Stimulated activated CD8-positive, alpha-beta memory T cell treated with anti-CD3 and anti-CD28 coated beads, Interleukin-15, amount 100 ng/mL, for 1 hour (primary cell): Measurements from ENCODE around the gene ANTXRL.
"Not testable (repeated sequence)": the region's sequence is repeated elsewhere in the genome, so short reads cannot be mapped to it uniquely, and the experiment has no call there.

Source experiments
- DNase-seq: peaks from one replicate; pipeline ENCODE4 v3.0.0-alpha.2; 2020; ENCODE audit warnings: low read depth

The ANTXRL gene

GRCh38 chr10:46254467-46254866 is 32.3 kb upstream of the ANTXRL start:
- no peak for DNase-seq

- not testable (repeated sequence) for DNase-seq
Measured at GRCh38 chr10:46255210-46255609, 31.6 kb upstream of the ANTXRL start.

DNA sequence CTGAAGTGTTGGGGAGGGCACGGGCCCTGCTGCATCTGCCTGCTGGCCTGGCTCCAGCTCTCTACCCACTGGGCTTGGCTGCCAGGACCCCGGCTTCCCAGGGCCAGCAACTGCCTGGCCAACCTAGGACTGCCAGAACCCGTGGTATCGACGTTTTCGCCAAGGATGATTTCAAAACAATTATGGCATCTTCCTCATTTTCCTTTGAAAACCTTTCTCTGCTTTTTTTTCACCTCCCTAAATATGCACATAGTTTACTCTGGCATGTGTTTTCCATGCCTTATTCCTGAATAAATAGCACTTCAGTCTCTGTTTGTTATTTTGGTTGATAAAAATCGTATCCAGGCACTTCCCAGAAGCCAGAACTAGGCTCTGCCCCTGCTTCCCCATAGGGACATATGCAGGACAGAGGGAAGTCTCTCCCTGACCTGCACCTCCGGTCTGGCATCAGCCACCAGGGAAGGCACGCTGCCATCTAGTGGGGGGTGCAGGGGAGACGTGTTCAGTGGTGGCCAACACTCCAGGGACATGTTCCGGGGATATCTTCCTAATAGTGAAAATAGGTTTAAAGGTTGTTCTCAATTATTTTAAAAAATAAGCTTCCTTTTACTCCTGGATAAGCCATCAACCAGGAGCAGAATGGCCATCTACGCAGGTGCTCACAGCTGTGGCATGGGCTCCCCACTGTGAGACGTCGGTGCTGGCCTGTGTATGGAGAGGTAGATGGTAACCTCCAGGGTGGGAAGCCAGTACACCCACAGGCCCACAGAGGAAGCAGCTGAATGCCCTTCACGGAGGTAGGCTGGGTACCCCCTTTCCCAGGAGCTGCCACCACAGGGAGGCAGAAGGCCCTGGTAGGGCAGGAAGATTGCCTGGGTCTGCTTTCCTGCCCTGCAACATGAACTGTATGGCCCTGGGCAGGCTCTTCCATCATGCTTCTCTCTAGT is 30.7 kb upstream of the ANTXRL start:
- DNase-seq: peak; percentile 19

GRCh38 chr10:46257099-46257498 is 29.7 kb upstream of the ANTXRL start:
- DNase-seq: no peak

- not testable (repeated sequence) for DNase-seq
Measured at GRCh38 chr10:46262906-46263560, 23.8 kb upstream of the ANTXRL start.

- no peak for DNase-seq
Measured at GRCh38 chr10:46263831-46264268, 22.9 kb upstream of the ANTXRL start.

DNA sequence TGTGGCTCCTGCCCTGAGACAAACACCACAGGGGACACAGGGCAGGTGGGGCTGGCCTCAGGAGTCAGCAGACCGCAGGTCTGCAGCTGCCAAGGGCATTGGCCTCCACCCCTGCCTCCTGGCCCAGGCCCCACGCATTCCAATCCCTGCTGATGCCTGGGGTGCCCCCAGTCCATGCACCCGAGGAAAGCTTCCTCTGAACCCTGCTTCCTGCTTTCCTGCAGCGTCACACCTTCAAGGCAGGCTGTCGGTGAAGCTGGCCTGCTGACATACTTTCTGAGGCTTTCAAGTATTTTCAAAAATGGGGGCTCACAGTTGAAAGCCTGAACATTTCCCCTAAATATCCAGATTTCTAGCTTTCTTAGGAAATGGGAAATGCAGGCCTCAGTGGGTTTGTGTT is 22.5 kb upstream of the ANTXRL start:
- no peak for DNase-seq

DNA sequence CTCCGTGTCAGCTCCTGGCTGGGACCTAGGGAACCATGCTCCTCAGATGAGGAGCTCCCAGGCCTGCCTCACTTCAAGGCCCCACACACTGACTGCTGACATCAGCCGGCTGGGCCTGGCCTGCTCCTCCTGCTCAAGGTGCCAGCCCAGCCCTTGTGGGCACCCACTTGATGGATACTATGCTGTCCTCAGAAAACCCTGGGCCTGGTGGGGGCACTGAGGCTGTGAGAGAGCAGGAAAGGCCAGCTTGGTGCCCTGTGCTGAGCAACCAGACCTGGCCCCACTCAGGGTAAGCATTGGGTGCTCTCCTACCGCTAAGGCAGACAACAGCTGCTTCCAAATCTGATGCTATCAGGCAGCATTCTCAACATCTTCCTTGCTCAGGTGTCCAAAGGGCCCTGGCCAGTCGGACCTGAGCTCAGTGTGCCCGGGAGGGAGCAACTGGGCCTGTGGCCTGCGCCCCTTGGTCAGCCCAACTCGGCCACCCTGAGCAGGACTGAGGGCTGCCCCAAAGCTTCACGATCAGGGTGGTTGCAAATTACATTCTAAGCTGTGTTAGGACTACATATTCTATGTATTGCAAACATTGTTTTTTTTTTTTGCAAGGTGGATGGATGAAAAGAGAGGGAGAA is 21.9 kb upstream of the ANTXRL start:
- no peak for DNase-seq

- DNase-seq: not testable (repeated sequence)
Measured at GRCh38 chr10:46265566-46266305, 21.1 kb upstream of the ANTXRL start.

DNA sequence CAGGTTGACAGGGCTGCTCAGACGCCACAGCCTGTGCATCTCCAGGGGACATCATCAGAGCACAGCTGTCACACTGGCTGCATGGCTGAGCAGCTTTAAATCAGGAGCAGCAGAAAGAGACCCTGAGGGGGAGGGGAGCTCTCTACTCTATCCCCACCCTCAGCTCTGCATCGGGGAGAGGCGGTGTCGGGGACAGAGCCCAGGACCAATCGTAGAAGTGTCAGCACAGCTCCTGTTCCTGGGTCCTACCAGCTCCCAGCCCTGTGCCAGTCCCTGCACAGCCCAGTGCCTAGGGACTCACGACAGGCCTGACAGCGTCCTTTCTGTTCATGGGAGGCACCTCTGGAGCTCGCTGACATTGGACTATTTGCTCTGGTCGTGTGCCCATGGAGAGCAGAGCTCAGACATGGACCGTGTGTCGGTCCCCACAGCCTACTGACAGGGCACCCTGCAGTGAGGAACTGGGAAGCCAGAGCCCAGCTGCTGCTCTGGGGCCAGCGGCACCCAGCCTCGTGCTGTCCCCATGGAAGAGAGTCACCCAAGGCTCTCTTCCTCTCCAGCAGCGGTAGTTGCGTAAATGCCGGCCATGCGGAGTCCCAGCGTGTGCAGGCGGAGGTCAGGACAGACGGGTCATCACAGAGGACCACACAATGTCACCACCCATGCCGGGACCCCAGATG is 20.4 kb upstream of the ANTXRL start:
- no peak for DNase-seq

- no peak for DNase-seq
Measured at GRCh38 chr10:46267132-46267985, 19.4 kb upstream of the ANTXRL start.

DNA sequence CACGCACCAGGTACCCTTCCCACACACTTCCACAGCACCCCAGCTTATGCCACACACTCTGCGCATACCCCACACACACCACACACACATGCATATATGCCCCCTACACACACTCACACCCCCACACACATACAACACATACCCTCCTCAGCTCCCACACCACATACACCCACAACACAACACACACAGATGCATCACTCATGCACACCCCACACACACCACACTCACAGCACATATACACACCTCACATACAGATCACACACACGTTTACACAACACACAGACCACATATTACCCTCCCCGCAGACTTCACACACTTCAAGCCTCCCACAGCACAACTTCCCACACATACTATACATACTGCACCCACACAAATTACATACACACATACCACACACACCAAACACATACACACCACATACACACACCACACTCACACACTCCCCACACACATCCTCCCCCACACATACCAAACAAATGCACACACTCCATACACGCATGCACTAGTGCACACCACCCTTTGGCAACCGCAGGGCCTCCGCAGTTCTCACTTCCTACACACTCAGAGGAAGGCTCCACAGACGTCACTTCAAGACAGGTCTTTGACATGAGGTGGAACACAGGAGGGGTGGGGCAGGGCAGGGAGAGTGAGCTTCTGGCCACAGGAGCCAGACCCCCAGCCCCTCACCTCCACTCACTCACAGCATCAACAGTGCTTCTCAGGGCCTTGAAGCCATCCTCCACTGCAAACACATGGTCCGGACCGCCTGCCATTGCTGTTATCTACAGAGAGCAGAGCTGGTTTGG is 18.5 kb upstream of the ANTXRL start:
- no peak for DNase-seq

GRCh38 chr10:46269554-46270053 is 17.2 kb upstream of the ANTXRL start:
- not testable (repeated sequence) for DNase-seq

- DNase-seq: no peak
Measured at GRCh38 chr10:46270086-46270811, 16.5 kb upstream of the ANTXRL start.

GRCh38 chr10:46270963-46271530 is 15.8 kb upstream of the ANTXRL start:
- DNase-seq: not testable (repeated sequence)

DNA sequence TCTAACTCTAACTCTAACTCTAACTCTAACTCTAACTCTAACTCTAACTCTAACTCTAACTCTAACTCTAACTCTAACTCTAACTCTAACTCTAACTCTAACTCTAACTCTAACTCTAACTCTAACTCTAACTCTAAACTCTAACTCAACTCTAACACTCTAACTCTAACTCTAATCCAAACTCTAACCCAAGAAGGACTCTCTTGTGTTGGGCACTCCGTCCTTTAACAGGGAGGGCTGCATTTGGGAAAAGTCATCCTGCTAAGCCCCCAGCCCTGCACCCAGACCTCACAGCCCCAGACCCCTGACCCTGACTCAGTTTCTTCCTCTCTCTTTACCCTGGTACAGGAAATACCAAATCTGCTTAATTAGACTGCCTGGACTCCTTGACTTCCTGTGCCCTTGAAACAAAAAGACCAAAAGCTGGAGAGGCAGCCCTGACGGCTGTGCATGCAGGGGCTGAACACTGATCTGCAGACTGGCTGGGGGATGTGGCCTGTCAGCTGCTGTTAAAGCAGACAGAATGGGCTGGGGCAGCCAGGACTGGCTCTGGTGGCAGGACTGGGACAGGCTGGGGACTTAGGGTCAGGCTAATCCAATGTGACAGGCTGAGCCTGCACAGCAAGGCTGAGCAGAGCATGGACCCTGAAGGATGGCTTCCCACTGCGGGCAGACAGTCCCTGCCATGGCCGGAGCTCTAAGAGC is 14.8 kb upstream of the ANTXRL start:
- not testable (repeated sequence) for DNase-seq

GRCh38 chr10:46272863-46273415 is 13.9 kb upstream of the ANTXRL start:
- DNase-seq: no peak
